SK-N-SH treated with all-trans-retinoic acid at 6 μM for 48 hours (cell line): ENCODE data around the gene PLD1.

Source experiments
- ATAC-seq: fragments of 200-7000 bp; cut with Tn5 transposase; 3 replicates; pipeline ENCODE4 v1.9.1; 2020; ENCODE audit warnings: mild to moderate bottlenecking, moderate library complexity
- ARNTL ChIP-seq: fragments of 450-650 bp; formaldehyde crosslinking; IDR thresholded peaks from 2 replicates; pipeline ENCODE4 v1.5.0; 2020; ENCODE audit warnings: low read depth, mild to moderate bottlenecking, moderate library complexity, borderline replicate concordance
- BACH2 ChIP-seq: fragments of 250-450 bp; sonication (Bioruptor Pico); IDR thresholded peaks from 2 replicates; pipeline ENCODE4 v1.9.0; 2021; ENCODE audit warnings: mild to moderate bottlenecking, borderline replicate concordance
- CSDC2 ChIP-seq: fragments of 250-450 bp; sonication (Bioruptor Pico); IDR thresholded peaks from 2 replicates; pipeline ENCODE4 v1.5.0; 2020; ENCODE audit warnings: mild to moderate bottlenecking, moderate library complexity
- CSRNP3 ChIP-seq: fragments of 250-450 bp; sonication (Bioruptor Pico); IDR thresholded peaks from 2 replicates; pipeline ENCODE4 v1.5.1; 2021; ENCODE audit warnings: mild to moderate bottlenecking, moderate library complexity
- ESRRG ChIP-seq: fragments of 250-450 bp; sonication (Bioruptor Pico); IDR thresholded peaks from 2 replicates; pipeline ENCODE4 v1.6.1; 2021; ENCODE audit warnings: mild to moderate bottlenecking
- ISL1 ChIP-seq: fragments of 250-450 bp; sonication (Bioruptor Pico); IDR thresholded peaks from 2 replicates; pipeline ENCODE4 v2.1.2; 2022; ENCODE audit warnings: mild to moderate bottlenecking, moderate library complexity
- OSR1 ChIP-seq: fragments of 250-450 bp; sonication (Bioruptor Pico); IDR thresholded peaks from 2 replicates; pipeline ENCODE4 v1.8.0; 2022; ENCODE audit warnings: moderate library complexity, mild to moderate bottlenecking, inconsistent platforms
- PATZ1 ChIP-seq: fragments of 250-450 bp; sonication (Bioruptor Pico); IDR thresholded peaks from 2 replicates; pipeline ENCODE4 v1.8.0; 2020; ENCODE audit warnings: mild to moderate bottlenecking, moderate library complexity, borderline replicate concordance
- SNAI2 ChIP-seq: fragments of 250-450 bp; sonication (Bioruptor Pico); IDR thresholded peaks from 2 replicates; pipeline ENCODE4 v1.5.0; 2020; ENCODE audit warnings: mild to moderate bottlenecking, moderate library complexity
- TCF4 ChIP-seq: fragments of 250-450 bp; sonication (Bioruptor Pico); IDR thresholded peaks from 2 replicates; pipeline ENCODE4 v1.8.0; 2021; ENCODE audit warnings: mild to moderate bottlenecking, moderate library complexity, borderline replicate concordance
- TOX ChIP-seq: fragments of 250-450 bp; sonication (Bioruptor Pico); IDR thresholded peaks from 2 replicates; pipeline ENCODE4 v1.8.0; 2021; ENCODE audit warnings: mild to moderate bottlenecking, moderate library complexity, borderline replicate concordance
- ZFP3 ChIP-seq: fragments of 250-450 bp; sonication (Bioruptor Pico); IDR thresholded peaks from 2 replicates; pipeline ENCODE4 v1.5.0; 2020; ENCODE audit warnings: mild to moderate bottlenecking, moderate library complexity
- TF ChIP-seq, protein P1 (sequence below): fragments of 250-450 bp; sonication (Bioruptor Pico); IDR thresholded peaks from 2 replicates; pipeline ENCODE4 v1.5.1; 2020; ENCODE audit warnings: low read depth, mild to moderate bottlenecking, moderate library complexity
- TF ChIP-seq, protein P2 (sequence below): fragments of 250-450 bp; sonication (Bioruptor Pico); IDR thresholded peaks from 2 replicates; pipeline ENCODE4 v1.5.0; 2020; ENCODE audit warnings: mild to moderate bottlenecking, moderate library complexity

PLD1 gene

DNA sequence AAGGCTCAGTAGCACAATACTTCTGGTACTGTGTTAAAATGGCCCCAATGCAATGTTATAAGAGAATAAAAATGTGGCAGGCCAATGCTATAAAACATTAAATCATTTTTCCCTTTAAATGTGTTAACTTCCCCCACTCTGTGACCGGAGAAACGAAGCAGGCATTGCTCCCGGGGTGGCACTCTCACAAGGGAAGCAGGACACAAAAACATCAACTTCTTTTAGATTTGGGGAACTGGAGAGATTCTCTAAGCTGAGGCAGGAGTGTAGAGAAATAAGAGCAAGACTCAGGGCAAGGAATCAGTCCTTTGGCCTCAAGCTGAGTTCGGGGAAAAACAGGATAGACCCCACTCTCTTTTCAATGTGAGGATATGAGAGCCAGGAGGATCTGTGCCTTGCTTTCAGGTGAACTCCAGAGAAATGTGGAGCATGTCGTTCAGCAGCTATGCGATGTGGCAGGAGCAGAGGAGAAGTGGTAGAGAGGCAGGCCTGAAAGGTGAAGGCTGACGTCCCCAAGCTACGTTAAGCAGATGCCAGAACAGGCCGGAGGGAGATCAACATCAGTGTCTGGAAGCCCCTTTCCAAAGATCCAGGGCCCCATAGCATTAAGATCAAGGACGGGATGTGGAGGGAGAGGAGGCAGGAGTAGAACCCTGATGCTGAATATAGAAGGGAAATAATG is 160.2 kb downstream of the PLD1 start:
- TF ChIP-seq SNAI2 (CRISPR knock-in tag) (no peak), CSRNP3 (CRISPR knock-in tag) (no peak), TCF4 (no peak), ISL1 (CRISPR knock-in tag) (no peak), TOX (CRISPR knock-in tag) (no peak)
- TF ChIP-seq, protein P1, sequence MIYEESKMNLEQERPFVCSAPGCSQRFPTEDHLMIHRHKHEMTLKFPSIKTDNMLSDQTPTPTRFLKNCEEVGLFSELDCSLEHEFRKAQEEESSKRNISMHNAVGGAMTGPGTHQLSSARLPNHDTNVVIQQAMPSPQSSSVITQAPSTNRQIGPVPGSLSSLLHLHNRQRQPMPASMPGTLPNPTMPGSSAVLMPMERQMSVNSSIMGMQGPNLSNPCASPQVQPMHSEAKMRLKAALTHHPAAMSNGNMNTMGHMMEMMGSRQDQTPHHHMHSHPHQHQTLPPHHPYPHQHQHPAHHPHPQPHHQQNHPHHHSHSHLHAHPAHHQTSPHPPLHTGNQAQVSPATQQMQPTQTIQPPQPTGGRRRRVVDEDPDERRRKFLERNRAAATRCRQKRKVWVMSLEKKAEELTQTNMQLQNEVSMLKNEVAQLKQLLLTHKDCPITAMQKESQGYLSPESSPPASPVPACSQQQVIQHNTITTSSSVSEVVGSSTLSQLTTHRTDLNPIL (CRISPR knock-in tag): no peak
- no peak for ATAC-seq

DNA sequence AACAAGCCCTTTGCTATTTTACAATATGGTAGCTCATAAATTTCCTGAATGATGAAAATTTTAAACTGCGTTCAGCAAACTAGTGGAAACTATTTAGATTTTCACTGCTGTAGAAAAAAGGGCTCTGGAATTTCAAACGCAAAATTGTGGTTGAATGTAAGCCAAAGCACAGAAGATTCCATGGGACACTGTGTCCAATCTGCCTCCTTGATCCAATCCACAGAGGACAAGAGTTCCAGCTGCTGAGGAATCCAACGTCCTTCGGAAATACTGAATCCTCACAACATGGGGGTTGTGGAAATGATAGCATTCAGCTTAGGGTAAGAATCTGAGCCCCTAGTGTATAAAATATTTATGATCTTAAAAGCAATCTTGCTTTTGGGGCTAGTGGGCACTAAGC is 161.0 kb downstream of the PLD1 start:
- ATAC-seq: no peak
- TF ChIP-seq ESRRG (CRISPR knock-in tag) (no peak), BACH2 (CRISPR knock-in tag) (no peak), CSRNP3 (CRISPR knock-in tag) (no peak), CSDC2 (CRISPR knock-in tag) (no peak), TCF4 (no peak), ZFP3 (CRISPR knock-in tag) (no peak), OSR1 (CRISPR knock-in tag) (no peak)
- TF ChIP-seq, protein P2, sequence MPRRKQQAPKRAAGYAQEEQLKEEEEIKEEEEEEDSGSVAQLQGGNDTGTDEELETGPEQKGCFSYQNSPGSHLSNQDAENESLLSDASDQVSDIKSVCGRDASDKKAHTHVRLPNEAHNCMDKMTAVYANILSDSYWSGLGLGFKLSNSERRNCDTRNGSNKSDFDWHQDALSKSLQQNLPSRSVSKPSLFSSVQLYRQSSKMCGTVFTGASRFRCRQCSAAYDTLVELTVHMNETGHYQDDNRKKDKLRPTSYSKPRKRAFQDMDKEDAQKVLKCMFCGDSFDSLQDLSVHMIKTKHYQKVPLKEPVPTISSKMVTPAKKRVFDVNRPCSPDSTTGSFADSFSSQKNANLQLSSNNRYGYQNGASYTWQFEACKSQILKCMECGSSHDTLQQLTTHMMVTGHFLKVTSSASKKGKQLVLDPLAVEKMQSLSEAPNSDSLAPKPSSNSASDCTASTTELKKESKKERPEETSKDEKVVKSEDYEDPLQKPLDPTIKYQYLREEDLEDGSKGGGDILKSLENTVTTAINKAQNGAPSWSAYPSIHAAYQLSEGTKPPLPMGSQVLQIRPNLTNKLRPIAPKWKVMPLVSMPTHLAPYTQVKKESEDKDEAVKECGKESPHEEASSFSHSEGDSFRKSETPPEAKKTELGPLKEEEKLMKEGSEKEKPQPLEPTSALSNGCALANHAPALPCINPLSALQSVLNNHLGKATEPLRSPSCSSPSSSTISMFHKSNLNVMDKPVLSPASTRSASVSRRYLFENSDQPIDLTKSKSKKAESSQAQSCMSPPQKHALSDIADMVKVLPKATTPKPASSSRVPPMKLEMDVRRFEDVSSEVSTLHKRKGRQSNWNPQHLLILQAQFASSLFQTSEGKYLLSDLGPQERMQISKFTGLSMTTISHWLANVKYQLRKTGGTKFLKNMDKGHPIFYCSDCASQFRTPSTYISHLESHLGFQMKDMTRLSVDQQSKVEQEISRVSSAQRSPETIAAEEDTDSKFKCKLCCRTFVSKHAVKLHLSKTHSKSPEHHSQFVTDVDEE (CRISPR knock-in tag): no peak
- TF ChIP-seq, protein P1 (CRISPR knock-in tag): no peak

DNA sequence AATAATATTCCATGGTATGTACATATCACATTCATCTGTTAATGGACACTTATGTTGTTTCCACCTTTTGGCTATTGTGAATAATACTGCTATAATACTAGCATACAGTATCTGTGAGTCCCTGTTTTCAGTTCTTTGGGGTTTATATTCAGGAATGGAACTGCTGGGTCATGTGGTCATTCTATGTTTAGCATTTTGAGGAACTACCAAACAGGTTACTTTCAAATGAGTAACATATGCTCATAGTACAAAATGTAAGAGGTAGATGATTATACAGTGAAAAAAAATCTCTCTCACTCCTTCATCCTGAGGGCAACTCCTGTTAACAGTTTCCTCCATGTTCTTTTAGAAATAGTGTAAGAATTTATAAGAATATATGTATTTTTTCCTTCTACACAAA is 162.2 kb downstream of the PLD1 start:
- no peak for ATAC-seq
- TF ChIP-seq PATZ1 (no peak), CSRNP3 (CRISPR knock-in tag) (no peak), TOX (CRISPR knock-in tag) (no peak), ARNTL (CRISPR knock-in tag) (no peak), CSDC2 (CRISPR knock-in tag) (no peak), BACH2 (CRISPR knock-in tag) (no peak), ISL1 (CRISPR knock-in tag) (no peak)
- TF ChIP-seq, protein P1 (CRISPR knock-in tag): no peak
